Upper lobe of left lung (tissue), 4 donors: Measurements from ENCODE around the gene ADCY4.

Experiments used
- CTCF ChIP-seq, 6 experiments: fragments of 450-650 bp in 4 of 6; fragments of 200-600 bp in 2 of 6; sonication (generic) in 2 of 6; IDR thresholded peaks; one replicate each; pipeline ENCODE4 v1.5.1; 2016 to 2019; ENCODE audit warnings: antibody characterized with exemption in 6 of 6
- POLR2A ChIP-seq, 4 donors: fragments of 450-650 bp; IDR thresholded peaks; one replicate each; pipeline ENCODE4 v1.5.1; 2016 to 2017; ENCODE audit warnings: antibody characterized with exemption in 4 of 4, mild to moderate bottlenecking in 2 of 4
- POLR2AphosphoS5 ChIP-seq, 2 donors: sonication (generic); formaldehyde crosslinking; IDR thresholded peaks; one replicate each; pipeline ENCODE4 v1.5.1; 2017; ENCODE audit warnings: antibody characterized with exemption in 2 of 2

- TF ChIP-seq CTCF (IDR thresholded peaks at IDR 0.05) (peak; percentile 72 to 94 (median 92)), POLR2A (IDR thresholded peaks at IDR 0.05) (peak in 2 of 4 donors; percentile 65 to 84), POLR2AphosphoS5 (IDR thresholded peaks at IDR 0.05) (peak; percentile 83 to 86)
These were observed 63.6 kb downstream of the ADCY4 start, which contains the start of gene RABGGTA for GRCh38 chr14:24271134-24271833.
